Measurements from ENCODE around the gene GRM6.

GRM6 gene

GRCh38 chr5:178984145-178985072 lies 10.7 kb downstream of the GRM6 start:
- intact Hi-C loops (cut with DNase I), result no loop called here
- DNase-seq, result no peak

- DNase-seq, result no peak
- intact Hi-C loops (cut with DNase I), result no loop called here
Observed at GRCh38 chr5:178983728-178984127, 11.4 kb downstream of the GRM6 start.

GRCh38 chr5:178982941-178983340 lies 12.2 kb downstream of the GRM6 start:
- no peak for DNase-seq
- intact Hi-C loops (cut with DNase I), result no loop called here

- intact Hi-C loops (cut with DNase I), result no loop called here
- DNase-seq, result no peak
Observed at GRCh38 chr5:178981381-178981780, 13.7 kb downstream of the GRM6 start.

GRCh38 chr5:178965465-178966055 lies 29.6 kb downstream of the GRM6 start:
- intact Hi-C loops (cut with DNase I), result no loop called here
- no peak for DNase-seq

GRCh38 chr5:178941361-178941760 lies 53.8 kb downstream of the GRM6 start:
- intact Hi-C loops (cut with DNase I), result loop anchor here (1.0 to 5.0 kb wide), 4 partner anchors 44 to 209 kb away; partner anchors contain the start of genes ZFP2, ZNF354A, ZNF354C and ZNF879
- peak in 7 of 10 donors; percentile 10 to 83 (median 17) for DNase-seq

- DNase-seq, result peak; percentile 93 to 99 (median 96)
- intact Hi-C loops (cut with DNase I), result loop anchor here (1.0 to 5.0 kb wide), 4 partner anchors 43 to 208 kb away; partner anchors contain the start of genes ZFP2, ZNF354A, ZNF354C and ZNF879
Observed at GRCh38 chr5:178940569-178941360, 54.4 kb downstream of the GRM6 start, which contains the start of gene ZNF454. Gene ZNF454, plus strand, starts transcription at chr5:178941198. Its CDS starts 1,594 bp downstream, at chr5:178942792.

- intact Hi-C loops (cut with DNase I), result no loop called here
- DNase-seq, result no peak
Observed at GRCh38 chr5:178931846-178932760, 63.0 kb downstream of the GRM6 start.

All from posterior cingulate gyrus (tissue), 11 donors.